ENCODE results near the gene DNAJC13.

GRCh38 chr3:132537297-132537696 lies 120.0 kb downstream of the DNAJC13 start:
- TF ChIP-seq CTCF (IDR thresholded peaks at IDR 0.05) (no peak), BHLHE40 (IDR thresholded peaks at IDR 0.05; ENCODE audit: low read depth, low read length) (no peak)
